Measurements from ENCODE around the gene SPAG16.

SPAG16 gene

DNA sequence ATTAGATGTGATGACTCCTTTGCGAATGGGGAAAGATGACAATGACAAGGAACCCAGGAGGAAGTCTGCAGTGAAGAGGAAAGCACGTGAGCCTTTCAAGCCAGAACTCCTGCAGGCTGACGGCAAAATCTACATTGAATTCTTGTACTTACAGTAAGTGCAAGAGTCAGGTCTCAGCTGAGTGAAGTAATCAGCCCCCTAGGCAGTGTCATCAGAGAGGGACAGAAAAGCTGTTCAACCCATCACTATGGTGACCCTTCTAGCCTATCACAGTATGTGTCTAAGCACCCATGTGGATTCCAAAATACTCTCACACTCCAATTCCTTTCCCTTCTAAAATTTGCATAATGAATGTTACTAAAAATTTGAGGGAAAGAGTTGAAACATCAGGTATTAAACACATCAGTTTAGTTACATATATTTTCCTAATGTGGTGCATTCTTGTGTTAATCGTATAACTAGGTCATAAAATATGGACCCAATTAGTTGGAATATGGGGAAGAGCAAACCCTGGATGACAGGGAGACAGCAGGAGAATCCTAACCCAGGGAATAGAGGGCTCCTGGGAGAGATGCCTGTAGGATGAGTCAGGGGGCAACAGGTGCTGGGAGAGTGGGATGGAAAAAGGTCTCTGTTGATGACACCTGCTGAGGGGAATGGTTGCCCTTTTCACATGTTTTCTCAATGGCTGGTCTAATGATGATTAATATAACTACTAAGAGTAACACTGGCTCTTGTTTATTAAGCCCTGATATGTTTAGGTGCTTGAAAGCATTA lies 1166.0 kb downstream of the SPAG16 start:
- Histone ChIP-seq H3K9me3 (no peaks in the 10 kb centered on the region), H3K4me3 (no peak overlapping the region), H3K36me3 (no peaks in the 10 kb centered on the region), H3K27me3 (no peaks in the 10 kb centered on the region), H3K27ac (no peak overlapping the region), H3K4me1 (peaks cover 16% of the 10 kb centered on the region), H4K20me1 (no peaks in the 10 kb centered on the region), H3K4me2 (peak overlapping the region; percentile 39), H3K9ac (no peak overlapping the region)
- TF ChIP-seq Cebpa-rat (IDR thresholded peaks at IDR 0.05) = no peak

DNA sequence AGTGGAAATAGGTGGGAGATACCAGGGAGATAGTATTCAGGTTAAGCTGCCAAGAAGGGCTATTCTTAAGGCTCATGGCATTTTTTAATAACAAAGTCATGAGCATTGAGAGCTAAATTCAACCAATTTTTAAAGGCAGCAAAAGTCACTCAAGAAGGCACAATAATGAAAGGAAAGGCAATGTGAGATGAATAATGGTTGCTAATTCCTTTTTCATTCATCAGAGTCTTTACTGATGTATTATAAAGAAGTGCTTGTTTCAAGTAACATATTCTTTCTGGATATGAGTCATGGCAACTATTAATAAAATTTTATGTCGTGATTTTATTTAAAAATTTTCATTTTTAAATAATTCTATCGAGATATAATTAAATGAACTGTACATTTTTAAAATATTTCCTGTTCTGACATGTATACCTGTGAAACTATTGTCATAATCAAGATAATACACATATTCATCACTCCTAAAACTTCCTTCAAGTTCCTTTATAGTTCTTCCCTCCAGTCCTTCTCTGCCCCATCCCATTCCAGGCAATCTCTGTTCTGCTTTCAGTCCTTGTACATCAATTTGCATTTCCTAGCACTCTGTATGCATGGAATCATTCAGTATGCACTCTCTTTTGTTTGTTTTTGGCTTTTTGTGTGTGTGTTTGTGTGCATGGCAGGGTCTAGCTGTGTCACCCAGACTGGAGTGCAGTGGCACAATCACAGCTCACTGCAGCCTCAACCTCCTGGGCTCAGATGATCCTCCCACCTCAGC lies 1167.4 kb downstream of the SPAG16 start:
- TF ChIP-seq Cebpa-rat (IDR thresholded peaks at IDR 0.05) = no peak
- H3K27ac ChIP-seq = no peak overlapping the region
- no peak overlapping the region for H3K9ac ChIP-seq
- H3K27me3 ChIP-seq = no peaks in the 10 kb centered on the region
- H3K4me1 ChIP-seq = peaks cover 16% of the 10 kb centered on the region
- no peaks in the 10 kb centered on the region for H3K36me3 ChIP-seq
- H3K9me3 ChIP-seq = no peaks in the 10 kb centered on the region
- H4K20me1 ChIP-seq = no peaks in the 10 kb centered on the region
- H3K4me2 ChIP-seq = no peak overlapping the region
- H3K4me3 ChIP-seq = no peak overlapping the region

Measured in BLaER1 (cell line).